ENCODE data around the gene MAT2A.
"Not testable (repeated sequence)": the region's sequence is repeated elsewhere in the genome, so short reads cannot be mapped to it uniquely, and the experiment has no call there.

The MAT2A gene

DNA sequence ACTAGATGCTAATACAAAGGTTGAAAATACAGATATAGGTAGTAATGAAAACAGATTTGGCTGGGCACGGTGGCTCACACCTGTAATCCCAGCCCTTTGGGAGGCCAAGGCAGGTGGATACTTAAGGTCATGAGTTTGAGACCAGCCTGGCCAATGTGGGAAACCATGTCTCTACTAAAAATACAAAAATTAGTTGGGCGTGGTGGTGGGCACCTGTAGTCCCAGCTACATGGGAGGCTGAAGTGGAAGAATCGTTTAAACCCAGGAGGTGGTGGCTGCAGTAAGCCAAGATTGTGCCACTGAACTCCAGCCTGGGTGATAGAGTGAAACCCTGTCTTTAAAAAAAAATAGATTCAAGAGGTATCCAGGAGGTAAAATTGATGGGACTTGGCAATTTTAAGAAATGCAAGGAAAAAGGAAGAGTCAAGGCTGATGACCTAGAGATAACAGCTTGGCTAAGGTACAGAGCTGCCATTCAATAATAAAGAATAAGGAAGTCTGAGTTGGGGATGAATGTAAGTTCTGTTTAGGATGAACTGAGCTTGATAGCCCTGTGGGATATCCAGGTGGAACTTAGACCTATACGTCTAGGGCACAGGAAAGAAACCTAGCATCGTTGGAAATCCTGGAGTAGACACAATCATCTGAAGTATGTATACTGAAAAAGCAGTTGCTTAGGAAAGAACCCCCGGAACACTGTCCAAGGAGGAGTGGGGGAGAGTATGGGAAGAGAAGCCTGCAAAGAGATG lies 9.1 kb downstream of the MAT2A start:
- DNase-seq (ENCODE audit: low read depth), result no peak

GRCh38 chr2:85548608-85548900 lies 9.6 kb downstream of the MAT2A start:
- DNase-seq (ENCODE audit: low read depth), result no peak

DNA sequence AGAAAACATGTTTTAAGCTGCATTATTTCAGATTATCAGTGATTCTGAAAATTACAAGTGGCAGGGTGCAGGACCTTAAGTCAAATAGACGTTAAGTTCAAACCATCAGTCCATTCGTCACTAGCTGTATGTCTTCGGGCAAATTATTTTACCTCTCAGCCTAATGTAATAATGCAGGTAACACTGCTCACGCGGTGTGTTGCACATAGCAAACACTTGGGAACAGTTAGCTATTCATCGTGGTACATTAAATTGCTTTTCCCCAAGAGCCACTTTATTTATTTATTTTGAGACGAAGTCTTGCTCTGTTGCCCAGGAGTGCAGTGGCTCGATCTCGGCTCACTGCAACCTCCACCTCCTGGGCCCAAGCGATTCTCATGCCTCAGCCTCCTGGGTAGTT lies 10.1 kb downstream of the MAT2A start:
- DNase-seq (ENCODE audit: low read depth), result no peak

- DNase-seq (ENCODE audit: low read depth), result peak; percentile 91
Measured at GRCh38 chr2:85549826-85550225, 10.9 kb downstream of the MAT2A start.

GRCh38 chr2:85550486-85550885 lies 11.5 kb downstream of the MAT2A start:
- no peak for DNase-seq (ENCODE audit: low read depth)

DNA sequence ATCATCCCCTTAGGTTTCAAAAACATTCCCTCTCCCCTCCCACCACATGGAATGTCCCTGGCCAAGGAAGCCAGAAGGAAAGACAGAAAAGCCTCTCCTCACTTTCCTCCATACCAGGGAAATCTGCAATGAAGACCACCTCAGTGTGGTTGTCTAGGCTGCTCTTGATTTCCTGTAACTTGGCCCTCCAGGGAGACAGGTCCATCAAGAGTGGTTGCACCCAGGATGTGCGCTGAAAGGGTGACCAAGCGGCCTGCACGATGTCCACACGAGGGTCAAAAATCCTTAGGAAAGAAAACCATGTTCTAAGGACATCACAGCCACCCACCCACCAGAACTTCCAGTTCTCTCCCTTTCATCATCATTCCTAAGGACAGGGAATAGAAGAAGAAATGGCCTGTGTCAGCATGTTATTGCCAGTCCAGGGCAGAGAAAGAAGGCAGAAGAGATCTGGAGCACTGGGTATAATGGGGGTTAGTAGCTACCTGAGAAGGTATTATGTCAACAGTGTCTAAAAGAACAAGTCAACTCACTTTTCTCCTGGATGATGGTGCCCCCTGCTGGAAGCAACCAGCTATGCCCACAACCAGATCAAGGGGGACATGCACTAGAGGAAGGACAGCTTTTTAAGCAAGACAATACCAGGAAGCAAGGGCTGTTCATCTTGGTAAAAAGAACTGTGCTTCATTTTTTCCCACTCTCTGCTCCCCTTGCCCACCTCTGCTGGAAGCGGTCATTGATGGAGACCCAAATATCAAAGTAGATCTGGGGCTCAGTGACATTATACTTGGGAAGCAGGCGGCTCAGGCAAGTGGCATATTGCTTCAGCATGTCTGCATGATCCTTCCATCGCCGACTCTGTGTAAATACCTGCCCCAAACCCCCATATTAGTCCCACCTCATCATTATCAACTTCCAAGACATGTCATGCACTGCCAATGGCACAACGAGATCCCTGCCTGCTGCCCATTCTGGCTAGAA lies 13.0 kb downstream of the MAT2A start:
- DNase-seq (ENCODE audit: low read depth), result peak; percentile 69

DNA sequence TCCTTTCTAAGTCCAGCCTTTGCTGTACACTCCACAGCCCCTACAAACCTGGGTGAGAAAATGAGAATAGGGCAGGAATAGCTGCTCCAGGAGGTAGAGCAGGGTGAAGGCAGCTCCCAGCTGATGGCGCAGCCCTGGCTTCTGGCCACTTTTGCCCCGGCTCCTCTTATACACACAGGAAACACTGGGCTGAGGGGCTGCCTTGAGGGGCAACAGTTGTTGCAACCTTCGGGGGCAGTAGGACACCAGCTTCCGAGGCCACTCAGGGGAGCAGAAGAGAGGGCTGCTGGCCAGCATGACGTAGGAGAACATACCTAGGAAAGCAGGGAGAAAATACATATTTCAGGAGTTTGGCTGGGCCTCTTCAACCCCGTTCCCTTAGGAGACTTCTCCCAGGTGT lies 14.2 kb downstream of the MAT2A start:
- DNase-seq (ENCODE audit: low read depth), result no peak

DNA sequence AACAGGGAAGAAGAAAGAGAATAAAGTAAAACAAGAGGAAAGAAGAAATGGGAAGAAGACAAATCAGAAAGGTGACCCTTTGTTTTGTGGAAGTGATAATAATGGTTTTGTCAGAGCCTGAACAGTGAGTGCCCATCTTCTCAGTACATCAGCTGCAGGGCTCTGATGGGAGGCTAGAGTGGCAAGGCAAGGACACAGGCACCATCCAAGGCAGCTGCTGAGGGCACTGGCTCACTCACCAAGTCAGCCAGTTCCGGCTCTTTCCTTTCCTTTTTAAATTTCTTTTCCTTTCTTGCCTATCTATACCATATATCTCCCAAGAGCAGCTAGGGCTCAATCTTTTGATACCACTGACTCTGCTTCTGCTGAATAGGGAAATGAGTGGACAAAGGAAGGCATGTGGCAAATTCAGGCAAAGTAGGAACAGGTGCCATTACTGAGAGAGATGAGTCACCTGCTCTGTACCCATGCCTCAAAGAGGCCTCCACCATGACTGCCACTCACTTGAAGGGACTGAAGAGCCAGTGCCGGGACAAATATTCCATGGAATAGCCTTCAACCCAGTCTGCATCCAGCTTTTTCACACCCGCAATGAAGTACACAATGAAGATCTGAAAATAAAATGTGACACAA lies 16.1 kb downstream of the MAT2A start:
- DNase-seq (ENCODE audit: low read depth), result no peak

- no peak for DNase-seq (ENCODE audit: low read depth)
Measured at GRCh38 chr2:85557130-85557529, 18.2 kb downstream of the MAT2A start.

DNA sequence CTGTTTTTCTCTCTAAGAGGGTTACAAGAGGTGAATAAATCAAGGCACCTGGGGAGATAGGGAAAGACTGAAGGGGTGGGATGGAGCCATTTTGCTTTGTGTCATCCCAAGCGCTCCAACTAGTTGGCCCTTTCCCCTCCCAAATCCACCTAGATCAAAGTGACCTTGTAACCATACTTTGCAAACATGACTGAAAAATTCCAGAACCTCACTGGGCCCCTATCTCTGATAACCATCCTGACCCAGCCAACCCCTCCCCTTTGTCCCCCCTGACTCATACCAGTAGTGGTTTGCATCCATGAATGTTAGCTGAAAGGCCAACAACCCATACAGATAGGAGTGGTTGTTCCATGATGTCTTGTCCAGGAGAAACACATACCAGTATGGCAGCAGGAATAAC lies 19.2 kb downstream of the MAT2A start:
- no peak for DNase-seq (ENCODE audit: low read depth)

GRCh38 chr2:85560403-85560726 lies 21.4 kb downstream of the MAT2A start:
- not testable (repeated sequence) for DNase-seq (ENCODE audit: low read depth)

- no peak for DNase-seq (ENCODE audit: low read depth)
Measured at GRCh38 chr2:85560812-85561279, 21.9 kb downstream of the MAT2A start.

DNA sequence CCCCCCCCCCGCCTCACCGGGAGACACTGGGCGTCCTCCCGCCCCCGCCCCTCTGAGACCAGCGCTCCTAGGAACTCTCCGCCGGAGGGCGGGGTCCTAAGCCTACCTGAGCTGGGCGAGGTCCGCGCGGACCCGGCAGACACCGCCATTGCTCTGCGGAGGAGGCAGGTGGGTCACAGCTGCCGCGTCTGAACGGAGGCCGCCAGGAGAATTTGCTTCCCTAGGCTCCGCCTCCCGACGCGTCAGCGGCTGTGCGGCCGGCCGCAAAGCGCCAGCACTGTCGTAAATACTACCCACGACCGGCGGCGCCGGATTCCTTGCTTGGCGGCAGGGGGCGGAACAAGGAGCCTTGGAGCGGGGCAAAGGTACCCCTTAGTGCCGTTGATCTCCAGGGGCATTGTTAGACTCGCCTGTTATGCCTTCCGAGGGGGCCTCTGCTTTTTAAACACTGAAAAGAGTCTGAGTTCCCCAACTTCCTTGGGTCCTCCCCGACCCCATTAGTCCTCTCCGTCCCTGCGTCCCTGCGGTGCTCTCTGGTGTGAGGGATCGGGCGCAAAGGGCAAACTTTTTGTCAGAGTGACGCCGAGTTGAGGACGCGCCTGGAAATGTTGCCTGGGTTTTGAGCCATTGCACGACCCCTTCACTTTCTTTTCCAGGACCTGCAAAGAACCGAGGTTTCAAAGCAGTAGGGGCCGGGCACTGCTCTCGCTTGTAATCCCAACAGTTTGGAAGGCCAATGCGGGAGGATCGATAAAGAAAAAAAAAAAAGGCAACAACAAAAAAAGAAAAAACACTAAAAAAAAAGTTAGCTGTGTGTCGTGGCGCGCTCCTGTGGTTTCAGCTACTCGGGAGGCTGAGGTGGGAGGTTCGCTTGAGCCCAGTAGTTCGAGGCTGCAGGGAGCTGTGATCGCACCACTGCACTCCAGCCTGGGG lies 22.6 kb downstream of the MAT2A start, which contains the start of gene GGCX:
Gene GGCX (minus strand): TSS at position 214 of the 933 bp plus-strand sequence. CDS start 65 bp downstream, at position 149.
- peak; percentile 96 for DNase-seq (ENCODE audit: low read depth)

DNA sequence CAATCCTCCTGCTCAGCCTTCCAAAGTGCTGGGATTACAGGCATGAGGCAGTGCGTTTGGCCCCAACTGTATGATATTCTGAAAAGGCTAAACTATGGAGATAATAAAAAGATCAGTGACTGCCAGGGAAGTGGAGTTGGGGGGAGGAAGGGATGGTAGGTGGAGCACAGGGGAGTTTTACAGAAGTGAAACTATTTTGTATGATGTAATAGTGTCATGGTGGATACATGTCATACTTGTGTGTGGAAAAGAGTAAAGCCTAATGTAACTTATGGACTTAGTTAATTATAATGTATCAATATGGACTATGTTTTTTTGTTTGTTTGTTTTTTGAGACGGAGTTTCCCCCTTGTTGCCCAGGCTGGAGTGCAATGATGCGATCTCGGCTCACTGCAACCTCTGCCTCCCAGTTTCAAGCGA lies 25.2 kb downstream of the MAT2A start:
- no peak for DNase-seq (ENCODE audit: low read depth)

DNA sequence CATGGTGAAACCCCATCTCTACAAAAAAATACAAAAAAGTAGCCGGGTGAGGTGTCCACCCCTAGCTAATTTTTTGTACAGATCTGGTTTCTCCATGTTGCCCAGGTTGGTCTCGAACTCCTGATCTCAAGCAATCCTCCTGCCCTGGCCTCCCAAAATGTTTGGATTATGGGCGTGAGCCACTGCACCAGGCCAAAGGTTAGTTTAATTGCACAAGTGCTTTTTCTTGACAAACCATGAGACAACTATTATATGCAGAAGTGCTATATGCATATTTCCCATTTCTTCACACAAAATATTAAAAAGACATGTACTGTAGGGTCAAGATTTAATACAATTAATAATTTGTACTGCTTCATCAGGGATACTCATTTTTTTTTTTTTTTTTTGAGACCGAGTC lies 27.3 kb downstream of the MAT2A start:
- no peak for DNase-seq (ENCODE audit: low read depth)

DNA sequence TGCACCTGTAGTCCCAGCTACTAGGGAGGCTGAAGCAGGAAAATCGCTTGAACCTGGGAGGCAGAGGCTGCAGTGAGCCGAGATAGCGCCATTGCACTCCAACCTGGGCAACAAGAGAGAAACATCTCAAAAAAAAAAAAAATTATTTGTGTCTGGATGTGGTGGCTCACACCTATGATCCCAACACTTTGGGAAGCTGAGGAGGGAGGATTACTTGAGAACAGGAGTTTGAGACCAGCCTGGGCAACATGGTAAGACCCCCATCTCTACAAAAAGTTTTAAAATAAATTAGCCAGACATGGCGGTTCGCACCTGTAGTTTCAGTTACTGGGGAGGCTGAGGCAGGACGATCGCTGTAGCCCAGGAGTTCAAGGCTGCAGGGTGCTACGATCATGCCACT lies 36.8 kb downstream of the MAT2A start:
- no peak for DNase-seq (ENCODE audit: low read depth)

- DNase-seq (ENCODE audit: low read depth), result no peak
Measured at GRCh38 chr2:85577063-85577385, 38.1 kb downstream of the MAT2A start.

GRCh38 chr2:85577386-85578242 lies 38.6 kb downstream of the MAT2A start, which contains the start of gene VAMP8:
TSS of gene VAMP8 (plus strand) at chr2:85577586. CDS start at chr2:85577647, 61 bp downstream.
- no peak for DNase-seq (ENCODE audit: low read depth)

DNA sequence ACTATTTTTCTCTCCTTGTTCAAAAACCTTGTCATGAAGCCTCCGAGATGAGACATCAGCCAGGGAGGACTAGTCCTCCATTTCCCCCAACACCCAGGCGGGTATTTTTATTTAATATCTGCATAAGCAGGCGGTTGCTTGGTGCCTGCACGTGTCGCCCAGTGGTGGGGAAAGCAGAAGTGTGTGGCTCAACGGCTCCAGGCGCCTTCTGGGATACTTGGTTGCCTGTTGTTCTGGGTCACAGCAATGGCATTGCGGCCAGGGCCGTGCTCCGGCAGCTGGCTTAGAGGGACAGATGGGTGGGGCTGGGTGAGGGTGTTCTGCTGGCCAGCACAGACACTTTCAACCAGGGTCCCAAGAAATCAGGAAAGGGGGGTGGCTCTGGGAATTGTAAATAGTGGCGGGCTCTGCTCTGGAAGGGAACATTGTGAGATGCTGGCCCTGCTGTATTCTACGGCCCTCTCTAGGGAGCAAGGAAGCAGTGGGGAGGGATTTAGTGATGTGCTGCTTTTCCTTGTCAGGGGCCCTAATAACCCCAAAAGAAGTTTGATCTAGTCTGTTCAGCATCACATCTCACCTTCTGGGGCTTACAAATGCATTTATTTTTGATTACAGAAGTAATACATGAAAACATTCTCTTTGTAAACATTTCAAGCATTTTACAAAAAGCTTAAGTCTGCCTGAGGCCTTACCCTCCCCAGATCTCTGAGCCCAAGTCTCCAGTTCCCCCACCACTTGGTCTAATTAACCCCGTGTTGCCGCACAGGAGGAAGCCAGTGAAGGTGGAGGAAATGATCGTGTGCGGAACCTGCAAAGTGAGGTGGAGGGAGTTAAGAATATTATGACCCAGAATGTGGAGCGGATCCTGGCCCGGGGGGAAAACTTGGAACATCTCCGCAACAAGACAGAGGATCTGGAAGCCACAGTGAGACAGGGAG lies 39.5 kb downstream of the MAT2A start:
- DNase-seq (ENCODE audit: low read depth), result no peak
